Stimulated activated CD4-positive, alpha-beta T cell treated with anti-CD3 and anti-CD28 coated beads, Interleukin-15, amount 100 ng/mL, for 1 hour (primary cell): ENCODE measurements around the gene KCNIP1.

Experiments
- DNase-seq, 2 donors: peaks; one replicate each; pipeline ENCODE4 v3.0.0-alpha.2; 2020; ENCODE audit warnings: low read depth in 1 of 2, low spot score in 1 of 2

KCNIP1 gene

DNA sequence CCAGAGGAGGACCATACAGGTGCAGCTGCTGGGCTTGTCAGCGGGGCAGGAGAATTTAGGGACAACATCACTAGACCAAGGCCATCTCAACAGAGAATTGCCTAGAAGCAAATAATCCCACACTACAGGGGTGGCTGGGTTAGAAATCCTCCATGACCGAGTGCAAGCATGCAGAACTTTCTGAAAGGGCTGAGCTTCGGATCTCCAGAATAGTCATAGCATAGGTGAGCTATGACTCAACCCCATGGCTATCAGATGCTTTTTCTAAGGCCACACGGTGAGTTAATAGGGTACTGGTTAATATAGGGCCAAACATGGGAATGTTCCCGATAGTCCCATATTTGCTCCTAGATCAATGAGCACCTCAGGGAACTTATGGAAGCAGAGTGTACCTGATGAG is 4.2 kb downstream of the KCNIP1 start:
- no peak for DNase-seq

DNA sequence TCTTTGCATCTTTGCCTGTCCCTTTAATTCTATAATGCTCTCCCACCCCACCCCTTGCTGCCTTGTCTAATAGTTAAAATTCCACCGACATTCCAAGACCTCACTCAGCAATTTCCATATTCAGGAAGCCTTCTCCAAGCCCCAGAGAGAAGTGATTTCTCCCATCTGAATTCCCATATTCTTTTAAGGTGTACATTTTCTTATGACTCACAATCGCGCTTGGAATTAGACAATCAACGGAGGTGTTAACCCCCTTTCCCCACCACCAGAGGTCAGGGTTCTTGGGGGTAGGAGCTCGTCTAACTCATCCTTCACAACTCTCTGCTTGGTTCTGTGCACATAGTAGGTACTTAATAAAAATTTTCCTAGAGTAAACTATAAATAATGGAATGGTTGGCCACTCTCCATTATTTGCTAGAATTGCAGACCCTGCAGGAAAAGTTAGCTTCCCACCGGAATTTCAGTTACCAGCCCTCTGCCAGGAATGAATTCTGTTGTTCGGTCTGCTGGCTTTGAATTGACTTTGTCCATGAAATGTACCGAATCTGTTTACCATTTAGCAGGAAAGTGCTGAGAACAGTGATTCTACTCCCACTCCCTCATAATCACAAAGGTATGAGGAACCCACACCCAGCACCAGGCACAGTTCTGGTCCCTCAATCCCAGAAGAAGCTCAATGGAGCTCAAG is 5.0 kb downstream of the KCNIP1 start:
- no peak for DNase-seq

- DNase-seq: no peak
Observed at GRCh38 chr5:170509348-170509660, 5.5 kb downstream of the KCNIP1 start.

DNA sequence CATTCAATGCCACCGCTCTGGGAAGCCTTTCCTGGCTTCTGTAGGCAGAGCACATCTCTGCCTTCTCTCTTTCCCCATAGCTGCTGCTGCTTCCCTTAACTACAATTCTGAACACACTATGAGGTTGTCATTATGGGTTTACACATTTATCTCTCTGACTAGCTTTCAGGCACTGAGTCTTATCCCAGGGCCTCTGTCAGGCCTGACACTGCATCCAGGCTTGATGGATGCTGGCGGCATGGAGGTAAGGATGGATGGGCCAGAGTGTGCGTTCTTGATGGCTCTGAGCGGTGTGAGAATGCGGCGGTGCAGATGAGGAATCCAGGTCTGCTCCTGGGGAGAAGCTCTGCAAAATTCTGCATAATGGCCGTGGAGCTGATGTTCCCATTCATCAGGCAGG is 6.3 kb downstream of the KCNIP1 start:
- DNase-seq: no peak

- DNase-seq: no peak
Observed at GRCh38 chr5:170510559-170510958, 6.7 kb downstream of the KCNIP1 start.

DNA sequence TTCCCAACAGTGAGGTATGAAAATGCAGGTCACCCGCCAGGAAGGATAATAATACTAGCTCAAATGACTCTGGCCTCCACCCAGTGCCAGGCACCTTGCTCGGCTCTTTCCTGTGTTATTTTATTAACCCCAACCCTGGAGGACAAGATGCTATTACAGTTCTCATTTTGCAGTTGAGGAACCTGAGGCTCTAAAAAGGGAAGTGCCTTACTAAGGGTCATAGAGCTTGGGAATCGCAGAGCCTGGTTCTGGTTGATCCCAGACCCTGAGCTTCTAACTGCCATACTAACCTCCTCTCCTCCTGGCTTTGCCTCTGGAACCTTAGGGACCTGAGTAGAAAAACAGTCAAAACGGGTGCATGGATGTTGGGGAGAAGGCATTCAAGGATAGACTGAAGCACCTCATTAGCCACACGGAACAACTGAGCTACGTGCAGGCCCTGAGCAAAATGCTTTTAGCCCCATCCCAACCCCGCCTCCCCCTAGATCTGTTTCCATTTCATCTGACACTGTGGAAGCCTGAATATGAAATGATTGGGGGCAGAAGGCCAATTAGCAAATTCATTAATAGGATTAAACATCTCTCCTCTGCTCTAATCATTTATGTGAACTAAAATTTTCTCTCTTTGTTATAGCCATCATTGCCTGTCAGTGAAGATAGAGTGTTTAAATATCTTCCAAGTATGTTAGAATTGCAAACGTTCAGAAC is 7.9 kb downstream of the KCNIP1 start:
- no peak for DNase-seq

DNA sequence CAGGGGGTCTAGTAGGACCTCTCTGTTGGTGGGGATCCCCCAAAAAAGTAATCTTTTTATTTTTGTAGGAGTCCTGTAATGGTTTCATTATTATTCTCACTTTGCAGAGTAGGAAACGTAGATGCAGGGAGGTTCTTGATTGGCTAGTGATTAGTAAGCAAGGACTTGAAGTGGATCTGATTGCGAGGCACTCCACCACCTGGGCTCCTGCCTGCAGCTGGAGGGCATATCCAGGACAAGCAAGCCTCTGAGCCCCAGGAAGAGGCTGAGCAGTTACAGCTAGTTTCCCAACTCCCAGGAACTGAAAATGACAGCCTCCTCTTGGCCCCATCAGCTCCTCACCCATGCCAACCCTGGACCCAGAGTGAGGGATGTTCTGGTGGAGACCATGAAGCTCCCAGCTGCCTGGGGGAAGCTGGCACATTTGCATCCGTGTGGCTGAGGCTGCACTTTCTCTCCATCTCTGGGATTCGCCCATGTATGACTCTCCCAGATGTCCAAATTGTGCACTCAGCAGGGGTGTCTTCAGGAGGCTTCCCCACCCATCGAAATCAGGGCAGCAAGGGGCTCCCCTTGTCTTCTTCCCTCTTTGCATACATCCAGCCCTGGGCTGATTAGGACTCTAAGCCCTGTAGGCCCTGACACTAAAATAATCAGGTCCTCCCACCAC is 10.2 kb downstream of the KCNIP1 start:
- DNase-seq: no peak

DNA sequence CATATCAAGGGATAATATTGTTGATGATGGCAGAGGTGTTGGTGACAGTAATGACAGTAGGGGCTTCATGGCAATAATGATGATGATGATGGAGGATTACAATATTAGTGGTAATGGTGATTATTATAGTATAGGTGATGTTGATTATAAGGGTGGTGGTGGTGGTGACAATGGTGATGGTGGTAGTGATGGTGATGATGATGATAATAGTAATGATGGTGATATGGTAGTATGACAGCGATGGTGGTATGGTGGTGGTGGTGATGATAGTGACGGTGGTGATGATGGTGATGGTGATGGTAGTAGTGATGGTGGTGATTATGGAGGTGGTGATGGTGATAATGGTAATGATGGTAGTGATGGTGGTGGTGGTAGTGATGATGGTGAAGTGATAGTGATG is 13.6 kb downstream of the KCNIP1 start:
- no peak for DNase-seq

DNA sequence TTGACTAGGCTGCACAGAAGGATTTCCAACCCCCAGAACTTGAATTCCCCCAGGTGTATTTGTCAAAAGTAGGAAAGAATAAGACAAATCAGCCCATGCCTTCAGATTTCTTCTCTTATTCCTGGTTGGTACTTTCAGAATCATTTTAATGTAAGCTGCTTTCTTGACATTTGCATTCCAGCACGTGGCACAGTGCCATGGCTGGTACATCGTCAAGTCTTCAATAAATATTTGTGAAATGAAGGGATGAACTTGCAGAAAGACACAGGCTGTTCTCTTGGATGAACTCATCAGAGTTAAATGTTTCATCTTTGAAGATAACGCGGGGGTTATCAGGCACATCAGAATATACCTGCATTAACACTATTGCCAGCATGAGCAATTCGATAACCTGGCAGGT is 14.5 kb downstream of the KCNIP1 start:
- no peak for DNase-seq

GRCh38 chr5:170519549-170519948 is 15.7 kb downstream of the KCNIP1 start:
- no peak for DNase-seq

GRCh38 chr5:170520372-170520771 is 16.6 kb downstream of the KCNIP1 start:
- DNase-seq: no peak

GRCh38 chr5:170522211-170523141 is 18.7 kb downstream of the KCNIP1 start:
- no peak for DNase-seq

DNA sequence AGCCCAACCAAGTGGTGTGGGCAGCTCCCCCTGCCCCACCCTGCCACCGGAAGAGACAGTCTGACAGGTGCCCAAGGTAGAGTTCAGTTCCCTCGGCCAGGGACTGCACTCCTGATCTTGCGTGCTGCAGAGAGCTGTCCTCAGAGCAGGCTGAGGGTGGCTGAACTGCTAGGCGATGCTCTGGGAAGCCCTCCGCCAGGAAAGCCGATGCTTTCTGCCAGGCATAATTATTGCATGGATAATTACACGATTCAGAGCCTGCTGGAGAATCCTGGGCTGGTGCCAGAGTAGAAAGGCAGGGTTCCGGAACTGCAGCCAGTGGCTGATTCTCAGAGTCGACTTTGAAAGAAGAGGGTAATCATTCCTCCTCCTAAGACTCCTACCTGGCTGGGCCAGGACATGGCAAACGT is 19.3 kb downstream of the KCNIP1 start:
- DNase-seq: no peak

GRCh38 chr5:170523830-170524229 is 20.0 kb downstream of the KCNIP1 start:
- no peak for DNase-seq

GRCh38 chr5:170524576-170524975 is 20.8 kb downstream of the KCNIP1 start:
- no peak for DNase-seq

GRCh38 chr5:170525470-170526211 is 21.8 kb downstream of the KCNIP1 start:
- DNase-seq: no peak

DNA sequence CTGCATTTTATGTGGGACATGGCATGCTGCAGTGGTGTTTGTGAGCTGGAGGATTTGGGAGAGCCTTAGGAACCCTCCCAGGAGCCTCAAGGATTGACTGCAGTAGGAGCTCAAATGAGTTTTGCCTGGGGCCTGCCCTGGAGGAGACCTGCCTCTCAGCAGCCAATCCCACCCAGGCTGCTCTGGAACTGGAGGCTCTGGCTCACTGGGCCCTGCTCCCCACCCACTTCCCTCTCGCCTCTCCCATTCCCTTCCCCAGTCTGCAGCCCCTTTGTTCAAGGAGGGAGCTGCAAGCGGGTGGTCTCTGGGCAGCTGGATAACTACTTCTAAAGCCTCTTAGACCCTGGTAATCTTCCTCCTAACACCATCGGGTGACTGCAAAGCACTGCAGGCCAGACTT is 24.2 kb downstream of the KCNIP1 start:
- no peak for DNase-seq

- DNase-seq: no peak
Observed at GRCh38 chr5:170528976-170529375, 25.2 kb downstream of the KCNIP1 start.

DNA sequence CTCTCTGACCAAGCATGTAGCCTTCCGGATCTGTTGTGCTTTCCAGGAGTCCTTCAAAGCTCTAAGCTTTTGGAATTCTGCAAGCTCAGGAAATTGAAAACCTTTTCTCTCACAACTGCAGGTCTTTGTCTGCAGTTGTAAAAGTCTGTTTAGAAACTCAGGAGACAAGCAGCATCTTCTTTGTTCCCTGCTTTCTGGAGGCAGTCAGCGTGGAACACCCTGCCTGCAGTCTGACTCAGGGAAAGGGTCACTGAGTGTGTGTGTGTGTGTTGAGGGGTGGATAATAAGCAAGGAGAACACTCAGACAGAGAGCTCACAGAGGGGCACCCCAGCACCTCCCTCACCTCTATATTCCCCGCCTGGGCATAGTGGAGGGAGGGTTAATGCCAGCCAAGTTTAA is 29.1 kb downstream of the KCNIP1 start:
- no peak for DNase-seq

GRCh38 chr5:170533383-170533782 is 29.6 kb downstream of the KCNIP1 start:
- no peak for DNase-seq

DNA sequence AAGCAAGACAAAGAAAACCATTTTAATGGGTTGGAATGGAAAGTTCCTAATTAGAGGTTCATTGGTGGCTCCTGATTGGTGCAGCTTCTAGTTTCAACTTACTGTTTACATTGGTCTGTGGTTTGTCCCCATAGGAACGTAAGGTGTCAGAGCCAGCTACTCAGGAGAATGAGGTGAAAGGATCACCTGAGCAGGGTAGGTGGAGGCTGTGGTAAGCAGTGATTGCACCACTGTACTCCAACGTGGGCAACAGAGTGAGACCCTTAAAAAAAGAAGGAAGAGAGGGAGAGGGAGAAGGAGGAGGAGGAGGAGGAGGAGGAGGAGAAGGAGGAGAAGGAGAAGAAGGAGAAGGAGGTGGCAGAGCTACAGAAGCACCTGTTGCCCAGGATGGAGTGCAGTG is 30.4 kb downstream of the KCNIP1 start:
- DNase-seq: no peak
